K562 (cell line): ENCODE measurements around the gene CLCF1. TPM values are rescaled to one million over a fixed set of nuclear protein-coding genes. Genes with fewer than 3 reads are reported as not detected.
A peak's percentile ranks its signal among the peaks of the same experiment; 100 is the strongest.

ENCODE experiments used
- ATF3 ChIP-seq, 2 experiments: fragments of 450-650 bp in 1 of 2; sonication (generic) in 1 of 2; formaldehyde crosslinking in 1 of 2; IDR thresholded peaks in 1 of 2; conservative IDR thresholded peaks in 1 of 2; 2 replicates each; pipeline versions ENCODE4 v1.6.1 to v1.8.1; 2016 to 2023; ENCODE audit warnings: mild to moderate bottlenecking in 2 of 2, moderate library complexity in 2 of 2, inconsistent platforms in 1 of 2, missing genetic modification reagents in 1 of 2
- CAMTA2 ChIP-seq: fragments of 250-450 bp; sonication (Bioruptor Pico); conservative IDR thresholded peaks from 2 replicates; pipeline ENCODE4 v1.5.1; 2022
- CEBPG ChIP-seq, 3 experiments: fragments of 200-800 bp in 1 of 3; sonication (Bioruptor generic) in 1 of 3; sonication (generic) in 1 of 3; formaldehyde crosslinking in 1 of 3; IDR thresholded peaks in 2 of 3; conservative IDR thresholded peaks in 1 of 3; 2 replicates each; pipeline versions ENCODE4 v1.6.1 to v1.8.0; 2016 to 2022; ENCODE audit warnings: missing compliant biosample characterization in 2 of 3, missing genetic modification characterization in 2 of 3, mild to moderate bottlenecking in 1 of 3, missing genetic modification reagents in 1 of 3
- E4F1 ChIP-seq: fragments of 250-450 bp; sonication (Bioruptor Pico); IDR thresholded peaks from 2 replicates; pipeline ENCODE4 v1.5.0; 2021; ENCODE audit warnings: mild to moderate bottlenecking, borderline replicate concordance
- EP400 ChIP-seq: fragments of 450-650 bp; IDR thresholded peaks from 2 replicates; pipeline ENCODE4 v1.6.1; 2017; ENCODE audit warnings: antibody characterized with exemption, mild to moderate bottlenecking, moderate library complexity
- ETV5 ChIP-seq: sonication (generic); formaldehyde crosslinking; IDR thresholded peaks from 2 replicates; pipeline ENCODE4 v1.4.0; 2020; ENCODE audit warnings: low read depth, mild to moderate bottlenecking, missing genetic modification reagents
- FOS ChIP-seq: IDR thresholded peaks from 3 replicates; pipeline ENCODE4 v1.6.1; 2011; ENCODE audit not compliant: insufficient read length; ENCODE audit errors: extremely low read depth
- HMG20B ChIP-seq: fragments of 250-450 bp; sonication (Bioruptor Pico); IDR thresholded peaks from 2 replicates; pipeline ENCODE4 v1.5.0; 2021; ENCODE audit warnings: mild to moderate bottlenecking
- KHSRP ChIP-seq: fragments of 450-650 bp; IDR thresholded peaks from 2 replicates; pipeline ENCODE4 v1.6.1; 2017
- NBN ChIP-seq: fragments of 450-650 bp; IDR thresholded peaks from 2 replicates; pipeline ENCODE4 v1.6.1; 2016; ENCODE audit warnings: low read depth, mild to moderate bottlenecking
- NR2F6 ChIP-seq: fragments of 450-650 bp; formaldehyde crosslinking; IDR thresholded peaks from 2 replicates; pipeline ENCODE4 v1.4.0; 2020; ENCODE audit warnings: mild to moderate bottlenecking
- RFX5 ChIP-seq: IDR thresholded peaks from 2 replicates; pipeline ENCODE4 v1.6.1; 2011; ENCODE audit warnings: low read depth, mild to moderate bottlenecking, improper control_type of control experiment, low read length
- SIX5 ChIP-seq, 2 experiments: IDR thresholded peaks; 2 replicates each; pipeline ENCODE4 v1.6.1; 2011; ENCODE audit warnings: low read length in 2 of 2, borderline replicate concordance in 1 of 2, low read depth in 1 of 2, mild to moderate bottlenecking in 1 of 2, moderate library complexity in 1 of 2; ENCODE audit not compliant: insufficient read depth in 1 of 2
- ZFP36 ChIP-seq: fragments of 150-350 bp; IDR thresholded peaks from 2 replicates; pipeline ENCODE4 v1.6.1; 2018; ENCODE audit warnings: low read length, low read depth; ENCODE audit not compliant: partially characterized antibody
- ZNF274 ChIP-seq: IDR thresholded peaks from 2 replicates; pipeline ENCODE4 v1.6.1; 2011; ENCODE audit warnings: low read depth, mild to moderate bottlenecking, low read length, moderate library complexity, borderline replicate concordance
- ZNF431 ChIP-seq: sonication (generic); formaldehyde crosslinking; IDR thresholded peaks from 2 replicates; pipeline ENCODE4 v1.8.0; 2022; ENCODE audit warnings: mild to moderate bottlenecking, missing genetic modification reagents
- ZNF589 ChIP-seq: fragments of 200-800 bp; sonication (Bioruptor generic); IDR thresholded peaks from 2 replicates; pipeline ENCODE4 v1.6.1; 2016; ENCODE audit warnings: low read depth, missing genetic modification characterization, missing compliant biosample characterization
- ZNF780A ChIP-seq: fragments of 250-450 bp; sonication (Bioruptor Pico); IDR thresholded peaks from 2 replicates; pipeline ENCODE4 v1.5.0; 2021; ENCODE audit warnings: mild to moderate bottlenecking
- polyA plus RNA-seq, 8 experiments: library from polyadenylated mRNA; depleted of rRNA in 4 of 8; stranded (reverse) in 5 of 8; unstranded in 3 of 8; fragments of >200 nt; fragmentation: Nextera tagmentation in 2 of 8; fragmentation: Illumina TruSeq in 1 of 8; extraction: Ambion mirVana in 2 of 8; extraction: Trizol in 1 of 8; gene quantifications; 2 replicates each; pipeline versions ENCODE4 v1.2.1 to v1.2.3, GENCODE V29; 2011 to 2014; ENCODE audit warnings: inconsistent platforms in 1 of 8, missing spikeins in 1 of 8
- total RNA-seq, 7 experiments: library from RNA; depleted of rRNA in 6 of 7; stranded (reverse); fragments of >200 nt in 6 of 7; fragmentation: Illumina TruSeq in 2 of 7; extraction: Trizol in 2 of 7; gene quantifications; 2 replicates each; pipeline versions ENCODE4 v1.2.1 to v1.2.3, GENCODE V29; 2011 to 2021; ENCODE audit warnings: low replicate concordance in 1 of 7
- TF ChIP-seq, protein P1 (sequence below), 3 experiments: fragments of 200-800 bp in 1 of 3; fragments of 250-450 bp in 1 of 3; fragments of 450-650 bp in 1 of 3; sonication (Bioruptor Pico) in 1 of 3; sonication (Bioruptor generic) in 1 of 3; formaldehyde crosslinking in 1 of 3; IDR thresholded peaks; 2 replicates each; pipeline versions ENCODE4 v1.6.1 to v1.8.0; 2016 to 2022; ENCODE audit warnings: mild to moderate bottlenecking in 2 of 3, missing genetic modification characterization in 2 of 3, missing compliant biosample characterization in 1 of 3, moderate library complexity in 1 of 3

The CLCF1 gene
- total and polyA plus RNA-seq, 9 of the 15 experiments (the other 6 are each of a cell fraction or from before 2014, with no cell fraction given) = 0.49 to 5.8 (median 3.0) TPM

DNA sequence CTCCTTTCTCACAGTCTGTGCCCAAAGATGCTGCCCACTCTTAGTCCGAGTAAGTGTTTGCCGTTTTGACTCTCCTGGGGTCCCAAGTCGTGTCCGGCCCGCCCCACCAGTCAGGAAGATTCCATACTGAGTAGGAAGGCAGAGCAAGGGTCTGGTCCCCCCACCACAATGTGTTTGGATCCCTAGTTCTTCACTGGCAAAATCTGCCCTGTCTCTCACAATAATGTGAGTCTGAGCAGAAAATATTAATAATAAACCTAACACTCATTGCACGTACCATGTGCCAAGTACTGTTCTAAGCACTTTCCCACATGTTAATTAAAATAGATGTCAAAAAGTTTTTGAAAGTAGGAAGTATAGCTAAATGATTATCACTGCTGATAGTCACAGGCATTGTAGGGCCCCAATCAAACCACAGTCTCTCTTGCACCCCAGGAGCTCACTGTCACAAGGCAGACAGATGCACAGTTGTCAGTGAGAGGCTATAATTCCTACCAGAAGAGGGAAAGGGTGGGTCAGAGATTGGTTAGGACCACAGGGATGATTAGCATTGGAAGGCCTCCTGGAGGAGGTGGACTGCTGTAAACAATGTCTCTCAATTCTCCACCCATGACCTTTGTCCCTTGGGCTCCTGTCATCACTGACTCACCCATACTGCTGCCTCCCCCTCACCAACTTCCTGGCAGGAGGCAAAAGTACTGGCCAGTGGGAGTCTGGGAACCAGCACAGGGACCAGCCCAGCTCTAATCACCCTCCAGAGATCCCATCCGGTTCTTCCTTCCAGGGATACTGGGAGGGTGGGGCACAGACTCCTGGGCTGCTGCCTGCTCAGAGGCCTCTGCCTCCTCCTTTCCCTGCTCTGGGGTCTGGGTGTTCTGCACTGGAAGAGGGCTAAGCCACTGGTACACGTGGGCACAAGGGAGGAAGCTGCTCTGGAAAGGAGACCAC, 19.0 kb downstream of the CLCF1 start (continued):
- no peak for TF ChIP-seq E4F1 (CRISPR knock-in tag)
- peak; percentile 99 for TF ChIP-seq ZFP36
- no peak for TF ChIP-seq RFX5
- TF ChIP-seq ATF3 (IDR thresholded peaks at IDR 0.05) = peak; percentile 94
- TF ChIP-seq ATF3 (CRISPR knock-in tag; conservative IDR thresholded peaks at IDR 0.05) = no peak; the same call in 1 of the 2 replicates
- TF ChIP-seq NBN = peak; percentile 62; the same call in 1 of the 2 replicates
- no peak for TF ChIP-seq NR2F6
- TF ChIP-seq SIX5 (IDR thresholded peaks at IDR 0.05; ENCODE audit: borderline replicate concordance in 1 of 2, insufficient read depth in 1 of 2, low read depth in 1 of 2, low read length in 2 of 2) = no peak
- peak; percentile 51 for TF ChIP-seq FOS
- no peak for TF ChIP-seq KHSRP
- no peak for TF ChIP-seq EP400
- peak; percentile 96 for TF ChIP-seq ETV5
- no peak for TF ChIP-seq CAMTA2 (CRISPR knock-in tag)
- no peak for TF ChIP-seq ZNF274
- TF ChIP-seq ZNF780A (CRISPR knock-in tag) = no peak
- no peak for TF ChIP-seq HMG20B
- TF ChIP-seq ZNF431 (CRISPR knock-in tag) = no peak
- TF ChIP-seq ZNF589 (CRISPR knock-in tag) = peak; percentile 77; the same call in 1 of the 2 replicates
- no peak for TF ChIP-seq CEBPG (CRISPR knock-in tag; IDR thresholded peaks at IDR 0.05)
- TF ChIP-seq CEBPG (tag; conservative IDR thresholded peaks at IDR 0.05 in 1 of 2, IDR thresholded peaks at IDR 0.05 in 1 of 2) = no peak
- TF ChIP-seq, protein P1, sequence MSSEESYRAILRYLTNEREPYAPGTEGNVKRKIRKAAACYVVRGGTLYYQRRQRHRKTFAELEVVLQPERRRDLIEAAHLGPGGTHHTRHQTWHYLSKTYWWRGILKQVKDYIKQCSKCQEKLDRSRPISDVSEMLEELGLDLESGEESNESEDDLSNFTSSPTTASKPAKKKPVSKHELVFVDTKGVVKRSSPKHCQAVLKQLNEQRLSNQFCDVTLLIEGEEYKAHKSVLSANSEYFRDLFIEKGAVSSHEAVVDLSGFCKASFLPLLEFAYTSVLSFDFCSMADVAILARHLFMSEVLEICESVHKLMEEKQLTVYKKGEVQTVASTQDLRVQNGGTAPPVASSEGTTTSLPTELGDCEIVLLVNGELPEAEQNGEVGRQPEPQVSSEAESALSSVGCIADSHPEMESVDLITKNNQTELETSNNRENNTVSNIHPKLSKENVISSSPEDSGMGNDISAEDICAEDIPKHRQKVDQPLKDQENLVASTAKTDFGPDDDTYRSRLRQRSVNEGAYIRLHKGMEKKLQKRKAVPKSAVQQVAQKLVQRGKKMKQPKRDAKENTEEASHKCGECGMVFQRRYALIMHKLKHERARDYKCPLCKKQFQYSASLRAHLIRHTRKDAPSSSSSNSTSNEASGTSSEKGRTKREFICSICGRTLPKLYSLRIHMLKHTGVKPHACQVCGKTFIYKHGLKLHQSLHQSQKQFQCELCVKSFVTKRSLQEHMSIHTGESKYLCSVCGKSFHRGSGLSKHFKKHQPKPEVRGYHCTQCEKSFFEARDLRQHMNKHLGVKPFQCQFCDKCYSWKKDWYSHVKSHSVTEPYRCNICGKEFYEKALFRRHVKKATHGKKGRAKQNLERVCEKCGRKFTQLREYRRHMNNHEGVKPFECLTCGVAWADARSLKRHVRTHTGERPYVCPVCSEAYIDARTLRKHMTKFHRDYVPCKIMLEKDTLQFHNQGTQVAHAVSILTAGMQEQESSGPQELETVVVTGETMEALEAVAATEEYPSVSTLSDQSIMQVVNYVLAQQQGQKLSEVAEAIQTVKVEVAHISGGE (CRISPR knock-in tag; IDR thresholded peaks at IDR 0.05) = no peak; a peak in 1 of 6 replicates
